Measurements from ENCODE around the gene REEP5. TPM values are rescaled to one million over a fixed set of nuclear protein-coding genes. Genes with fewer than 3 reads are reported as not detected.

The REEP5 gene
- total and polyA plus RNA-seq, 2 of the 8 experiments (the other 6 are each of a cell fraction or from before 2014, with no cell fraction given): 58.3 to 94.3 TPM

DNA sequence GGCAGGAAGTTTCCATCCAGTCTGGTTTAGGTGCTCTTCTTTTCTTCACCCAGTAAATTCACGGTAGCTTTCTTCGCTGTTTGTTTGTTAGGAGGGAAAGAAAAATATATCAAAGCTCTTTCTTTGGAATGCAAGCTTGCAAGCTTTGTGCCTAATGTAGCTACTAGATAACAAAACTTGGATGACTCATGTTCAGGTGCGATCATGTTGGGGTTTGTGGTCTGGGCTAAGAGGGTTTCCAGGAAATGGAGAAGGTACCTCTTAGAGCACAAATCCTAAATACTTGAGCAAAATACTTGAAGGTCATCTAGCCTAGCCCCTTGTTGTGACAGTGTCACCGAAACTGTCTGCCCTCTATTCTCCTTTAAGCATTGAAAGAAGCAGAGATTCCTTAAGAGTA, 43.3 kb downstream of the REEP5 start:
- H2BK5ac ChIP-seq (ENCODE audit: low read depth, low read length): no peak overlapping the region
- H3K4me2 ChIP-seq (ENCODE audit: insufficient read depth in 1 of 2, low read depth in 2 of 2, low read length in 2 of 2): no peak overlapping the region
- no peak overlapping the region for H4K5ac ChIP-seq (ENCODE audit: insufficient read length, low read depth, low read length)
- H3K27me3 ChIP-seq (replicated peaks in 1 of 4; ENCODE audit: control insufficient read depth in 3 of 4, extremely low read depth in 1 of 4, insufficient read depth in 3 of 4, low read length in 3 of 4): peaks cover 0 to 1% (median 0%) of the 10 kb centered on the region in 4 experiments; a peak in 1 of 7 replicates
- 92% methylated on average over 4 of the region's 4 CpGs; no CpG with 5 or more reads in 1 of the 2 experiments for WGBS, 2 experiments (ENCODE audit: extremely low coverage in 1 of 2, insufficient coverage in 1 of 2, insufficient read length in 1 of 2, insufficient replicate concordance in 2 of 2, low coverage in 1 of 2, low lambda C conversion rate in 2 of 2, missing lambda C conversion rate in 1 of 2)
- H3K18ac ChIP-seq (ENCODE audit: extremely low read depth, low read length): no peak overlapping the region
- H3K36me3 ChIP-seq (ENCODE audit: control insufficient read depth in 2 of 4, insufficient read depth in 4 of 4, low read length in 3 of 4): peaks cover 0 to 39% (median 9%) of the 10 kb centered on the region in 4 experiments; a peak in 7 of 8 replicates
- no peak overlapping the region for H3K4ac ChIP-seq (replicated peaks; ENCODE audit: insufficient read length, low read depth, low read length)
- peaks cover 0 to 2% of the 10 kb centered on the region in 2 experiments for H4K20me1 ChIP-seq (replicated peaks in 1 of 2; ENCODE audit: control insufficient read depth in 1 of 2, insufficient read depth in 2 of 2, low read length in 2 of 2)
- CTCF ChIA-PET (ENCODE audit: partially characterized antibody): no interaction called here
- no peak overlapping the region for H4K91ac ChIP-seq (replicated peaks; ENCODE audit: insufficient read length, low read length)
- no peak for DNase-seq (ENCODE audit: low read depth in 1 of 2, low spot score in 2 of 2)
- no peak overlapping the region for H2BK120ac ChIP-seq (replicated peaks; ENCODE audit: low read depth, low read length)
- no peaks in the 10 kb centered on the region for H3K9me3 ChIP-seq (ENCODE audit: insufficient read depth in 2 of 2, low read depth in 1 of 2, low read length in 1 of 2)
- H3K23me2 ChIP-seq (ENCODE audit: low read depth, low read length): no peaks in the 10 kb centered on the region; the same call in 1 of the 2 replicates
- H3K4me3 ChIP-seq (ENCODE audit: extremely low read depth in 1 of 4, insufficient read depth in 2 of 4, low read depth in 3 of 4, low read length in 4 of 4): no peak overlapping the region
- no peak overlapping the region for H3K23ac ChIP-seq (ENCODE audit: insufficient read length)
- H2BK20ac ChIP-seq (ENCODE audit: low read length): no peak overlapping the region
- H2AK5ac ChIP-seq (ENCODE audit: low read depth, low read length): no peak overlapping the region
- H3K4me1 ChIP-seq (replicated peaks in 1 of 4; ENCODE audit: control insufficient read depth in 3 of 4, insufficient read depth in 4 of 4, low read length in 3 of 4): peaks cover 0 to 4% (median 0%) of the 10 kb centered on the region in 4 experiments; a peak in 1 of 7 replicates
- no peaks in the 10 kb centered on the region for H3K79me1 ChIP-seq (ENCODE audit: low read depth, low read length)
- FAIRE-seq: no peak
- POLR2A ChIA-PET (ENCODE audit: partially characterized antibody): interaction anchor here (0.6 to 1.4 kb wide), 2 partner anchors 8 to 366 kb away, joined by 3 to 4 read pairs; no protein-coding TSS in a partner anchor
- no peak overlapping the region for H3K56ac ChIP-seq (replicated peaks; ENCODE audit: insufficient read length, low read depth, low read length)
- no peak overlapping the region for H2AFZ ChIP-seq (ENCODE audit: low read length)
- no peaks in the 10 kb centered on the region for H3K79me2 ChIP-seq (ENCODE audit: control insufficient read depth in 1 of 2, insufficient read depth in 2 of 2, low read length in 2 of 2)
- no peak overlapping the region for H4K8ac ChIP-seq (ENCODE audit: extremely low read depth, insufficient read depth, low read length)
- TF ChIP-seq SP2 (IDR thresholded peaks at IDR 0.05; ENCODE audit: low read length) (no peak), SRF (IDR thresholded peaks at IDR 0.05; ENCODE audit: low read depth, low read length) (no peak), CTBP2 (IDR thresholded peaks at IDR 0.05; ENCODE audit: borderline replicate concordance, insufficient read depth, insufficient read length, low read length) (no peak), POLR2AphosphoS5 (IDR thresholded peaks at IDR 0.05; ENCODE audit: low read depth, low read length) (no peak), CHD2 (IDR thresholded peaks at IDR 0.05; ENCODE audit: low read length) (no peak), RAD21 (IDR thresholded peaks at IDR 0.05 in 1 of 2, conservative IDR thresholded peaks at IDR 0.05 in 1 of 2; ENCODE audit: low read depth in 2 of 2, low read length in 2 of 2) (no peak), RXRA (IDR thresholded peaks at IDR 0.05; ENCODE audit: insufficient read depth, low read depth, low read length) (no peak)
- no peak overlapping the region for H3K27ac ChIP-seq (ENCODE audit: low read depth, low read length)
- H2BK12ac ChIP-seq (ENCODE audit: low read depth, low read length): no peak overlapping the region
- no peak overlapping the region for H3K9ac ChIP-seq (replicated peaks in 1 of 4; ENCODE audit: extremely low read depth in 1 of 4, low read depth in 3 of 4, low read length in 3 of 4)
- H2BK15ac ChIP-seq (ENCODE audit: low read length): no peak overlapping the region
- no peak overlapping the region for H3K14ac ChIP-seq (ENCODE audit: insufficient read length)
